ENCODE measurements around the gene CELA2B.
"Not testable (repeated sequence)": the region's sequence is repeated elsewhere in the genome, so short reads cannot be mapped to it uniquely, and the experiment has no call there.

DNA sequence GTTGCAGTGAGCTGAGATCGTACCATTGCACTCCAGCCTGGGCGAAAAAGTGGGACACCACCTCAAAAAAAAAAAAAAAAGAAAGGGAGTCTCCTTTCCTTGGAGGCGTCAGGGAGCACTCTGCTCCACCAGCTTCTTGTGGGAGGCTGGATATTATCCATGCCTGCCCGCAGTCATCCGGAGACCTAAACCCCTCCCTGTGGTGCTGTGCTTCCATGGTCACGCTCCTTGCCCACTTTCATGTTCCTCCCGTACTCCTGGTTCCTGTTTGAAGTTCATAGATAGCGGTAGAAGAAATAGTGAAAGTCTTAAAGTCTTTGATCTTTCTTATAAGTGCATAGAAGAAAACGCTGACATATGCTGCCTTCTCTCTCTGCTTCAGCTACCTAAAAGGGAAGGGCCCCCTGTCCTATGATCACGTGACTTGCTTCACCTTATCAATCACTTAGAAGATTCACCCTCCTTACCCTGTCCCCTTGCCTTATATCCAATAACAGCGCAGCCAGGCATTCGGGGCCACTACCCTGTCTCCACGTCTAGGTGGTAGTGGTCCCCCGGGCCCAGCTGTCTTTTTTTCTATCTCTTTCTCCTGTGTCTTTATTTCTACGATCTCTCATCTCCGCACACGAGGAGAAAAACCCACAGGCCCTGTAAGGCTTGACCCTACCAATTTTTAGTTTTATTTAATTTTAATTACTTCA lies 45.5 kb downstream of the CELA2B start:
- TF ChIP-seq, protein P1, sequence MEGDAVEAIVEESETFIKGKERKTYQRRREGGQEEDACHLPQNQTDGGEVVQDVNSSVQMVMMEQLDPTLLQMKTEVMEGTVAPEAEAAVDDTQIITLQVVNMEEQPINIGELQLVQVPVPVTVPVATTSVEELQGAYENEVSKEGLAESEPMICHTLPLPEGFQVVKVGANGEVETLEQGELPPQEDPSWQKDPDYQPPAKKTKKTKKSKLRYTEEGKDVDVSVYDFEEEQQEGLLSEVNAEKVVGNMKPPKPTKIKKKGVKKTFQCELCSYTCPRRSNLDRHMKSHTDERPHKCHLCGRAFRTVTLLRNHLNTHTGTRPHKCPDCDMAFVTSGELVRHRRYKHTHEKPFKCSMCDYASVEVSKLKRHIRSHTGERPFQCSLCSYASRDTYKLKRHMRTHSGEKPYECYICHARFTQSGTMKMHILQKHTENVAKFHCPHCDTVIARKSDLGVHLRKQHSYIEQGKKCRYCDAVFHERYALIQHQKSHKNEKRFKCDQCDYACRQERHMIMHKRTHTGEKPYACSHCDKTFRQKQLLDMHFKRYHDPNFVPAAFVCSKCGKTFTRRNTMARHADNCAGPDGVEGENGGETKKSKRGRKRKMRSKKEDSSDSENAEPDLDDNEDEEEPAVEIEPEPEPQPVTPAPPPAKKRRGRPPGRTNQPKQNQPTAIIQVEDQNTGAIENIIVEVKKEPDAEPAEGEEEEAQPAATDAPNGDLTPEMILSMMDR (IDR thresholded peaks at IDR 0.05; ENCODE audit: low read depth, low read length), result not testable (repeated sequence)
- TF ChIP-seq EZH2phosphoT487 (IDR thresholded peaks at IDR 0.05; ENCODE audit: low read depth), result not testable (repeated sequence)
